Lower leg skin (tissue), 4 donors: ENCODE results near the gene ANKRD42. TPM values are rescaled to one million over a fixed set of nuclear protein-coding genes. Genes with fewer than 3 reads are reported as not detected.
"Not testable (repeated sequence)": the region's sequence is repeated elsewhere in the genome, so short reads cannot be mapped to it uniquely, and the experiment has no call there.

Source experiments
- DNase-seq, 2 donors: peaks; one replicate each; pipeline ENCODE4 v3.0.0-alpha.2; 2019; ENCODE audit warnings: low spot score in 2 of 2
- H3K4me3 ChIP-seq: fragments of 200-600 bp; sonication (generic); 2 replicates; pipeline ENCODE4 v1.5.1; 2017; ENCODE audit warnings: mild to moderate bottlenecking, low read depth; ENCODE audit not compliant: poor library complexity, severe bottlenecking
- POLR2A ChIP-seq, 2 donors: fragments of 450-650 bp; IDR thresholded peaks; one replicate each; pipeline ENCODE4 v1.6.1; 2016 to 2017; ENCODE audit warnings: antibody characterized with exemption in 2 of 2, mild to moderate bottlenecking in 1 of 2, moderate library complexity in 1 of 2
- WGBS, 2 donors: methylation state at CpG; one replicate each; pipeline ENCODE4 v1.1.5; 2018; 5-methylcytosine and 5-hydroxymethylcytosine counted together
- intact Hi-C: fragments of 100-400 bp; cut with DNase I; formaldehyde crosslinking; loops from one replicate; pipeline ENCODE4 v1.15.0; 2023; ENCODE audit warnings: low total_unique reads
- total RNA-seq, 4 donors: library from RNA; depleted of rRNA; stranded (reverse); fragments of >200 nt; gene quantifications; one replicate each; pipeline ENCODE4 v1.1.0, GENCODE V29; 2016
- TF ChIP-seq, protein P1 (sequence below), 3 donors: fragments of 450-650 bp; IDR thresholded peaks; one replicate each; pipeline ENCODE4 v1.5.1; 2016; ENCODE audit warnings: antibody characterized with exemption in 3 of 3, mild to moderate bottlenecking in 3 of 3, moderate library complexity in 2 of 3

ANKRD42 gene
- total RNA-seq, 4 donors from 2014 or later = 7.1 to 9.8 (median 9.0) TPM

DNA sequence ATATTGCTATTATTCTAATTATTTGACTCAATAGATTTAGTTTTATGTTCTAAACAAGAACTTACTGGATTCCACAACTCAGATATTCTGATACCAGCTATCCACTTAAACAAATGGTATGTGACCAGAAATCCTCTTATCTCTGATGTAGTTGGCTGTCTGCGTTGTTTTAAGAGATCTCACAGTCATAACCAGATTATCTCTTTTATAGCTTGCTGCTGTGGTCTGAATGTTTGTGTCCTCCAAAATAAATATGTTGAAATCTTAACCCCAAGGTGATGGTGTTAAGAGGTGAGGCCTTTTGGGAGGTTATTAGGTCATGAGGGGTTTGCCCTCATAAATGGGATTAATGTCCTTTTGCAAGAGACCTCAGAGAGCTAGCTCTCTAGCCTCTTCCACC, 12.7 kb downstream of the ANKRD42 start:
- H3K4me3 ChIP-seq = no peak overlapping the region
- 92 to 97% methylated on average over 1 of the region's 1 CpG for WGBS, 2 donors
- intact Hi-C loops = no loop called here
- no peak for TF ChIP-seq POLR2A (IDR thresholded peaks at IDR 0.05)
- TF ChIP-seq, protein P1, sequence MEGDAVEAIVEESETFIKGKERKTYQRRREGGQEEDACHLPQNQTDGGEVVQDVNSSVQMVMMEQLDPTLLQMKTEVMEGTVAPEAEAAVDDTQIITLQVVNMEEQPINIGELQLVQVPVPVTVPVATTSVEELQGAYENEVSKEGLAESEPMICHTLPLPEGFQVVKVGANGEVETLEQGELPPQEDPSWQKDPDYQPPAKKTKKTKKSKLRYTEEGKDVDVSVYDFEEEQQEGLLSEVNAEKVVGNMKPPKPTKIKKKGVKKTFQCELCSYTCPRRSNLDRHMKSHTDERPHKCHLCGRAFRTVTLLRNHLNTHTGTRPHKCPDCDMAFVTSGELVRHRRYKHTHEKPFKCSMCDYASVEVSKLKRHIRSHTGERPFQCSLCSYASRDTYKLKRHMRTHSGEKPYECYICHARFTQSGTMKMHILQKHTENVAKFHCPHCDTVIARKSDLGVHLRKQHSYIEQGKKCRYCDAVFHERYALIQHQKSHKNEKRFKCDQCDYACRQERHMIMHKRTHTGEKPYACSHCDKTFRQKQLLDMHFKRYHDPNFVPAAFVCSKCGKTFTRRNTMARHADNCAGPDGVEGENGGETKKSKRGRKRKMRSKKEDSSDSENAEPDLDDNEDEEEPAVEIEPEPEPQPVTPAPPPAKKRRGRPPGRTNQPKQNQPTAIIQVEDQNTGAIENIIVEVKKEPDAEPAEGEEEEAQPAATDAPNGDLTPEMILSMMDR (IDR thresholded peaks at IDR 0.05) = no peak
- no peak for DNase-seq

DNA sequence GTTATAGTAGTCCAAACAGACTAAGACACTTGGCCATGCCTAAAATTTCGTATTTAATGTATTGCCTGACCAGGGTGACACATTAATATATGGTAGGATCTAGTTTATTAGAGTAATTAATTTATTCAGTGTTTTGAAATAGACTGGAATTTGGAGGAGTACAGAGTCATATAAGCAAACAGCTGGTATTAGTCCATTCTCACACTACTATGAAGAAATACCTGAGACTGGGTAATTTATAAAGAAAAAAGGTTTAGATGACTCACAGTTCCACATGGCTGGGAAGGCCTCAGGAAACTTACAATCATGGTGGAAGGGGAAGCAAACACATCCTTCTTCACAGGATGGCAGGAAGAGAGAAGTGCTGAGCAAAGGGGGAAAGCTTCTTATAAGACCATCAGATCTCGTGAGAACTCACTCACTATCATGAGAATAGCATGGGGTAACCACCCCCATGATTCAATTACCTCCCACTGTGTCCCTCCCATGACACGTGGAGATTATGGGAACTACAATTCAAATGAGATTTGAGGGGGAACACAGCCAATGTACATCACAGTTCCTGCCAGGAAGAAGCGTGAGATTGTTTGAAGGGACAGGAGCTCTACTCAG, 13.4 kb downstream of the ANKRD42 start:
- 63 to 73% methylated on average over 4 of the region's 4 CpGs for WGBS, 2 donors
- DNase-seq, H3K4me3 ChIP-seq, intact Hi-C loops: not testable (repeated sequence)

DNA sequence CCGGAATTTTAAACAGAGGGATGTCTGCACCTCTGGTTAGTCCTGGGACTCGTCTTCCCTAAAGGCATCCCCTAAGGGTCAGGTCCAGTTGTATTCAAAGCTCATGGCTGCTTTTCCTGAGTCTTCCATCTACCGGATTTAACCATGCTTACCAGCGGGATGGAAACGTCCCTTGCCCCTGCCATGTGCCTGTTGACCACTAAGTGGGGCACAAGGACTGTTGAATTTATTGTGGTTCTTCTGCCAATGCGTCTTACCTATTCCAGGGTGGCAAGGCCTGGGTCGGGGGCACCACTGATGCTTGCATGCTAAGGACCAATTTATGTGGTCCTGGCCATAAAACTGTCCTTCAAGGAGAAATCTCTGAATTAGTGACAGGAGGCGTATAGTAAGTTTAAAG, 25.6 kb downstream of the ANKRD42 start:
- intact Hi-C loops = no loop called here
- WGBS, 2 donors = 78 to 80% methylated on average over 8 of the region's 8 CpGs
- DNase-seq = no peak
- no peak overlapping the region for H3K4me3 ChIP-seq
- TF ChIP-seq POLR2A (IDR thresholded peaks at IDR 0.05) = no peak
- TF ChIP-seq, protein P1 (IDR thresholded peaks at IDR 0.05) = no peak

DNA sequence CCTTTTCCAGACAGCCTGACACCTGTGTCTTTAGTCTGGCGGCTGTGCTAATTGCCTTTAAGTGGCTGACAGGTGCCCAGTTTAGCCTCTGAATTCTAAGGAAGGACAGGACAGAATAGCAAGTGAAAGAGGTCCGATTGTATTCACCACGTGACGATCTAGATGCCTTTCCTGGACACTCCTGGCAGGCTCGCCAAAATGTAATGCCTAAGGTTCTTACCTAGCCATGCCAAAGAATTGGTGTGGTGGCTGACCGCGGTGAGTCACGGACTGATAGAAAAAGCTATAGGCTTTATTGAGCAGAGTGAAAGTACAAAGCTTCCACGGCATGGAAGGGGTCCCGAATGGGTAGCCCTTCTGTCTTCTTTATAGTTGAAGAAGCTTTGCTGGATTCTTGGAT, 26.7 kb downstream of the ANKRD42 start:
- H3K4me3 ChIP-seq = no peak overlapping the region
- no peak for DNase-seq
- 87 to 88% methylated on average over 10 of the region's 10 CpGs for WGBS, 2 donors
- TF ChIP-seq POLR2A (IDR thresholded peaks at IDR 0.05) = no peak
- TF ChIP-seq, protein P1 (IDR thresholded peaks at IDR 0.05) = no peak
- intact Hi-C loops = no loop called here

DNA sequence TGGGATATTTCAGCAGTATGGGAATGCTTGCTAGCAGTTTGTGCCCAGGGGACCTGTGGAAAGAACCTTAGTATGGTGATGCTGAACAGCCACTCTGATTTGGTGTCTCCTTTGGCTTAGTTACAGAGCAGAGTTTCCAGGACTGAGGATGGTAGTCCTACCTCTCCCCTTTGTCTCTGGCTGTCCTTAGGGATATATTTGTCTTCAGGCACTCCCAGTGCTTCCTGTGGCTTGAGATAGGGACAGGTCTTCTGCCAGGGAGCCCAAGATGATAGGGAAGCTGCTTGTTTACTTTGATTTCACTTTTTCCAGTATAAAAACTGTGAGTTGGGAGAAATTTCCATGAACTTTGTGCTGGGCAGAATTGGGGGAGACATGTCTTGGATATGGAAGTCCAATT, 28.2 kb downstream of the ANKRD42 start:
- no peak for TF ChIP-seq POLR2A (IDR thresholded peaks at IDR 0.05)
- TF ChIP-seq, protein P1 (IDR thresholded peaks at IDR 0.05) = no peak
- intact Hi-C loops = no loop called here
- DNase-seq = no peak

DNA sequence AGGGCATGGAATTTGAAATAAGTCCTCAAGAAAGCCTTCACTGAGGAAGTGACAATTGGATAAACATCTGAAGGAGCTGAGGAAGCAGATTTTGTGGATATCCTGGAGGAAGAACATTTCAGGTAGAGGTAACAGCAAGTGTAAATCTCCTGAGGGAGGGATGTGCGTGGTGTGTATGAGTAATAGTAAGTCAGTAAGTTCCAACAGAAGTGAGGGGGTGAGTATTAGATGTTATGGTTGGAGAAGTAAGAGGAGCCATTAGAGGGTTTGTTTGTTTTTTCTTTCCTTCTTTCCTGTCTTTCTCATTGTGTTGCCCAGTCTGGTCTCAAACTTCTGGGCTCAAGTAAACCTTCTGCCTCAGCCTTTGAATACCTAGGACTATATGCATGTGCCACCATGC, 29.0 kb downstream of the ANKRD42 start:
- no peak overlapping the region for H3K4me3 ChIP-seq
- DNase-seq = no peak
- WGBS, 2 donors = 91 to 97% methylated on average over 1 of the region's 1 CpG
- intact Hi-C loops = no loop called here
- TF ChIP-seq POLR2A (IDR thresholded peaks at IDR 0.05) = no peak
- TF ChIP-seq, protein P1 (IDR thresholded peaks at IDR 0.05) = no peak

More for the DNA sequence above, 28.2 kb downstream of the ANKRD42 start:
- no peak overlapping the region for H3K4me3 ChIP-seq
